NCI-H2107 (cell line): ENCODE data around the gene NUP210L.

Experiments used
- DNase-seq: peaks from one replicate; lab custom pipeline; 2025; lab: John Stamatoyannopoulos, UW

Gene NUP210L

DNA sequence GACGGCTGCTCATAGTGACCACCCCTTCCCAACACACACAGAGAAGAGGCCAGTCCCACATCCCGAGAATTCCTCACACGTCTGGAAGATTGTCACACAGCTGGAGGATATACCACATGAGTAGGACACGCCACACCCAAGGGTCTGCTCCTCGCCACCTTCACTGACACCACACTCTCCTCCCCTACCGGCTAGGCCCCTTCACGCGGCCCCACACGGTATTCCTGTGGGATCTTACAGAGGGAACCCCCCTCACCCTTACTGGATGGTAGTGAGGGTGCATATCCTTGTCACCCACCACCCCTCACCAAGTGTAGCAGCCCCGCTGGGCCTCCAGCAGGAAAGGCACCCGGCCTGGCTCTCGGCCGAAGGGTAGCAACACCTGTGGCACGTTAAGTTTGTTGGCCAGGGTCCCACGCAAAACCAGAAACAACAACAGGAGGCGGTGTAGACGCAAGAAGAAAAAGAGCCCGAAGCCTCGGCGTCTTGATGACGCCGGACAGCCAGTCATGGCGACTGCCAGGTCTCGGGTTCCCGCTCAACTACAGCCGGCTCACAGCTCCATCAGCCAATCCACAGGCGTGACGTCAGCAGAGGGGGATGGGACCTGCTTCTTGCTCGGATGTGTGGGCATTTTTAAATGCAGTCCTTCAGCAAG lies at the start of gene NUP210L:
TSS of gene NUP210L (minus strand) at position 540 of the 658 bp plus-strand sequence.
- DNase-seq = no peak

DNA sequence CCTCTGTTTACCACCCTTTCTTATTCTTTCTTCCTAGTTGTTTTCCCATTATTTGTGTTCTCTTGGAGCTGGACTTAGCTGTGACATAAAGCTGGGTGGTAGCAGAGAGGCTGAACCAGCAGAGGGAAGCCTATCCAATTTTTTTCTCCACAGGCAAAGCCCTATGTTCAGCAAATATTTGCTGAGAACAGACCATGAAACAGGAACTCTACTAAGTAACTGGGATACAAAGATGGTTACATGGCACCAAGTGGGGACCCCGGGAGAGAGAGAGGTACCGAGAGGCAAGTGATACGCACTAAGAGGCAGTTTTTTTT lies 44.6 kb upstream of the NUP210L start:
- no peak for DNase-seq

DNA sequence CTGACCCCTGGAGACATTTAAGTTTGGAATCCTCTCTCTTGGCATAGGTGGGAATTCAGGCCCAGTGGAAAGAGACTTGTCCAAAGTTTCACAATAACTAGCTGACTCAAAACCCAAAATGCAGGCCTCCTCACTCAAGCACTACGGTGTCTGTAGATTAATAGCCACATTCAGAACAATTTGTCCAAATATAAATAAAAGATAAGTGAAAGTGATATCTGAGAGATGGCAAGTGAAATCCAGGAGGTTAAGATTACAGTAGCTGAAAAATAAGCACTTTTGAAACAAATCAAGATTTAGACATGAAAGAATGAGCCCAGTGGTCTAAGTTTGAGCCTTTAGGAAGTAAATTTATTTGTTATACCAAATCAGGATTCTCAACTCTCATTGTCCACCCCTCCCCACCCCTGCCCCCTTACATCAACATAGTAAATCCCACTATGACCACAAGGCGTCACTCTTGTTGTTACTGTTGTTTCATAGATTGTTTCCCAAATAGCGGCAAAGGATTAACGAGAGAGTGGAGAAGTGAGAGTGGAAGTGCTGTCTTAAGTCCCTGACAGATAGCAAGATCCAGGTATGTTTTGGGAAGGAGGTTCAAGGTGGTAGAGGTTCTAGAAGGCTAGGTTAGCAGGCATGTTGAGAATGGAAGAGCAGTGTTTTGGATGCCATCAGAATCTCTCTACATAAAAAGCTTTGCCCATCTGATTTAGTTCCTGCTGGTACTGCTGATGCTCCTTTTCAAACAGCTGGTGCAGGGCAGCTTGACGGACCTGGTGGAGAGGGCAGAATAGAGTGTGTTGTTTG lies 44.1 kb upstream of the NUP210L start:
- peak; percentile 12 for DNase-seq

DNA sequence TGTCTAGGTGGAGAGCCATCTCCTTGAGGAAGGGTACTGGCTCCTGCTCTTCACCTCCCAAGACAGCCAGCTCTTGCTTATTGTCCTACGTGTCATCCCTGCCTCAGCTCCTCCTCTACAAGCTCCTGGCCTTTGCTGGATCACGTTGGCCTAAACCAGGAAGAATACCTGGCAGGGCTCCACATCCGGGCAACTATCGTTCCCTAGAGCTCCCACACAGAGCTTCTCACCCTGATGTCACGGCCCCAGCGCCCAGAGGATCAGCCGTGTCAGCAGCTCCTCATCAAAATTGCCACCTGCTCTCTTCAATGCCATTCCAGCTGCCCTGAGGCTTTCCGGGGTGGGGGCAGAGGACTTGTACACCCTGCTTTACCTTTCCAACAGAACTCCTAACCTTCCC lies 38.9 kb upstream of the NUP210L start:
- peak; percentile 50 for DNase-seq

DNA sequence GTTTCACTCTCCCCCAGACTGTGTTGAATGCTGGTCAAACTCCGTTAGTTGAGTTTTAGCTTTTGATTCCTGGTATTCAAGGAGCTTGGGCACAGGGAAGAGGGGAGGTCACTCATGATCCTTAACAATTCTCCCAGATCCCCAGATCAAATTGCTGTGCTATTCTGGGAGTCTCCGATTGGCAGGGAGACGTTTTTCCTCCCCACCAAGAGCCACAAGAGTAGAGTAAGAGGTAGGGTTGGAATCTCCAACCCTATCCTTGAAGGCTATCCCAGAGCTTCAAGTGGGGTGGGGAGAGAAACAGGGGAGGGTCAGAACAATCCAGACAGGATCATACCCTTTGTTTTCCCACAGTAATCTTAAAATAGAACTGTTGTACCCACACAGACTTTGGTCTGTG lies 37.6 kb upstream of the NUP210L start:
- DNase-seq = no peak

DNA sequence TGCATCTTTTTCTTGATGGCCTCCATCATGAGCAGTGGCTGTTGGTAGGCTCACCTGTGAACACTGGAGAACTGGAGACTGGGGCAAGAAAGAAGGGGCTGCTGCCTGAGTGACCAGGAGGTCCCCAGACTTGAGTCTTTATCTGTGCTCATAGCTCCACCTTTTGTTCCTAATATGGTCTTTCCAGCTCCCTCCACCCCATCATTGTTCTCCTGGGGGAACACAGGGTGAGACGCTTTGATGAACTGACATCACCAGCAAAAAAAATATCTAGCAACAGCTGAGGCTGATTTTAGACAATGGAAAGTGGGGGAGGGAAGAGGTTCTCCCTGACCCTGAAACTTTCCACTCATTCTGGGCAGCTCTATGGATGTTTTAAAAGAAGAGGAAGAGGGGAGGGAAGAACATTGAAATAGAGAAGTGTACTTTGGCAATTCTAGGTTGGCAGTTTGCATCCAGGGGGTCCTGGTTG lies 37.2 kb upstream of the NUP210L start, which contains the start of gene TPM3:
TSS of gene TPM3 (minus strand) at position 111 of the 472 bp plus-strand sequence. CDS start at position 29, 82 bp downstream.
- DNase-seq = no peak

DNA sequence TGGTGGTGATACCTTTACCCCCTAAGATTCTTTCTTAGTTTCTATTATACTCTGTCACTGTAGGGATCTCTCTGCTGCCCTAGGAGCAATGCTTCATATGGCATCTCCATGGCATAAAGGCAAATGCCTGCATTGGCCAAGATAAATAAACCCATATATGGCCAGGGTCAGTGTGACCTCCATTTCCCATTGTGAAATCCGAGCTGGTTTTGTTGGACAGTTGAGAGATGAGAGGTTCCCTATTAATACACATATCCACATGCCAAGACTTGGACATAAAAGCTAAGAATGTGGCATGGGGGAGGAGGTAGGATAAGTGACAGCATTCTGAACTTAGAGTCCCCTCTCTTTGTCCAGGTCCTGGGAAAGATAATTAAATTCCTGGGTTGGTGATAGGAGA lies 35.7 kb upstream of the NUP210L start:
- DNase-seq = no peak

DNA sequence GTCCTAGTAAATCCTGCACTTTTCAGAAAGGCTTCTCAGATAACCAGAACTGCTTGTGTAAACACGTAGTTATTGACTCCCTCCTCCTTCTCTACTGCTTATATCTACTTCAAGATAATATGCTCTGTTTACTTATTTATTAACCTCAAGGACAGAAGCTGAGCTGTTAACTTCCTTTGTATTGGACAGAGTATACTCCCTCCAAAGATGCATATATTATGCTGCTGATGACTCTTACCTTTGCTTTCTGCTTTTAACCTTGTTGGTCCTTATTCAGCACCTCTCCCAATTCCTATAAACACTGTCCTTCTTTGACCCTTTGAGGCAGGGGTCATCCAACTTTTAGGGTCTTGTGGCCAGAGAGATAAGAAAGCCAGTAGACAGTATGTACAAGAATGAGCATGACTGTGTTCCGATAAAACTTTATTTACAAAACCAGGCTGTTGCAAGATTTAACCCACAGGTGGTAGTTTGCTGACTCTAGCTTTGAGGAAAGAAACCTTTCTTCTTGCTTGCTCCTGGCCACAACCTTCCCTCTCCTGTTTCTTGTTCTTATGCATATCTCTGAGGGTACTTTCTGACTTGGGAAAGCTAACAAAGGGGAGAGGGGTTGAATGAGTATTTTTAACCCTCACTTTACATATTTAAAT lies 32.1 kb upstream of the NUP210L start:
- DNase-seq = no peak

DNA sequence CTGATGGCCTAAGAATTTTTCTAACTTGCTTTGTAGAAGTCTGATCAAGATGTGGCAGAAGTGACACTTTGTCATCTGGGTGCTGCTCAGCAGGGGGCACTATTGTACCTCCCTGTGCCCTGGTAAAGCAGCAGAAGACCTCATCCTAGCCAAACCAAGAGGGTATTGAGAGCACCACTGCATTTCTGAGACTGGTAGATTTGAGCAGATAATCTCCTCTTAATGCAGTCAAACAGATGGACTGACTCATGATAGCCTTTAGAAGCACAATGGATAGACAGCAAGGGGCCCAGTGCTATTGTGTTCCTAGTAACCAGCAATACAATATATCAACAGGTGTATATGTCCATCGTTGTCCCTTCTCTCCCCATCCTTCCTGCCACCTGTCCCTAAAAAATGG lies 31.3 kb upstream of the NUP210L start:
- DNase-seq = peak; percentile 57

DNA sequence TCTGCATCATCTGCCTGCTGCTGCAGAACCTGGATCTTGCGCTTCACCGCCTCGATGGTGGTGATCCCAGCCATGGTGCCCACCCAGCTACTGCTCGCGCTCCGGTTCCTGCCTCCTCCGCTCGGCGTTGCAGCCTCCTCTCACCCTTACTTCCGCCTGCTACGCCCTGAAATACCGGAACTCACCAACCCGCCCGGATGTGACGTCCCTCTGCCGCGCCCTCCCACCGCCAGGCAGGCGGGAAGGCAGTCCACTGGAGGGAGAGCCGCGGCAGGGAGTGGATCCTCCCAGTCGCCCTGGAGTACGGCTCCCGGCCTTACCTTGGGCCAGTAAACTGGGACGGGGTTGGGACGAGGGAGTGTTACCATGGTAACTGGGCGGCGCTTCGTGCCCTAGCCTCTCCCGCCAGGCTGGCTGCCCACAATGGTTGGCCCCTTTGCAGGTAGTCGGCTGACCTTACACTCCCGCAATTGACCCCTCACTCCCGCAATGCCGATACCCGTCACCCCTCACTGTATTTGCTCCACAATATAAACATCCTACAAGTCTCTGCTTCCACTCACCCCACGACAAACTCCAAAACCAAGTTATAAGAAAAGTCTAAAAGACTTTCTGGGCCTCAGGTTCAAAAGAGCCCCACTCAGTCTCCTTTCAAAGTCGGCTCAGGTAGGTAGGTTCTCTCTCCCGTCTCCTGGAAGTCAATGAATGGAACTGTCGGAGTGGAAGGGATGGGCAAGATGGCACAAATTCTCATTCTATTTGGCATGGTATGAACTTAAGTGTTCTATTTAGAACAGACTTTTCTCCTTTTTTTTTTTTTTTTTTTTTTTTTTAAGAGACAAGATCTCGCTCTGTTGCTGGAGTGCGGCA lies 28.4 kb upstream of the NUP210L start:
- peak; percentile 99 for DNase-seq

DNA sequence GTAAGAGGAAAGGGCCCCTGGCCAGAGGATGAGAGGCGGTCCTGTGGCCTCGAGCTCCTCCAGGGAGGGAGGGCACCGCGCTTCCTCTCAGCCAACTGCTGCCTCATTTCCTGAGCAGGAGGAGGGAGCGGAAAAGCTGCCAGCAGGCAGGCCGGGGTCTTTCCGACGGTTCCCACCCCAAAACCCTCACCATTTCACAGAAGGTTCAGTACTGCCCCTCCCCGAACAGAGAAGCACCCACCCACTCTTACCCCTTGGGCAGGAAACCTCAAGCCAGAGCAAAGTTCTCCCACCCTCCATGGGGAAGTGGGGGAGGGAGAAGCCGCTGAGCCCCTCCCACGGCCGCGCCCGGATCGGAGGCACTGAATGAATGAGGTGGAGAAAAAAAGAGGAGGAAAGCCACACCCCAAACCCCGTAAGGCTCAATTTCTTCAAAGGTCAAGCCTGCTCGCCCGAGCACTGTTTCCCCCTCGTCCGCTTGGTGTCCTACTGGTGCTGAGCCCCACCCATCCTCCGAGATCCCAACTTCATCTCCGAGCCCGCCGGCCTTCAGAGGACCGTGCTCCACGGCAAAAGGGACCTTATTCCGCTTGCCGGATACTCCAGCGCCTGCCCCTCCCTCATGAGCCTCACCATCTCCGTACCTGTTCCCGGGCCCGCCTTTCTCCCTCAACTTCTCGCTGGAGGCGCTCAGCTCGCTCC lies 27.6 kb upstream of the NUP210L start:
- no peak for DNase-seq

DNA sequence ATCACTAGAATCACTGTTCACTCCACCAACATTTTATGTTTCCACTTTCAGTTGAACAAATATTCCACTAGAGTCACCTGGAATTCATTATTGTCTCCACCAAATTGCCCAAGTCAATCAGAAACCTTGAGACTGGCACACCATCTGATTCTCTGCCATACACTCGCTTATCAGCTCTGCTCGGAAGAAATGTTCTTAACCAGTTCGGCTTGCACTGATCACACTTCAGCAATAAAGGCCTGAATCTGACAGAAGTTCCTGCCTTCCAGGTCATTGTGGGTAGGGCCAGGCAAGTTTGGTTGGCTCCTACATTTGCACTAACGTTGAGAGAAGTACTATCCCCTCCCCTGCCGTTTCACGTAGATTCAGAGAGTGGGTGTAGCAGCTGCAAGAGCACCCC lies 27.1 kb upstream of the NUP210L start:
- DNase-seq = no peak

DNA sequence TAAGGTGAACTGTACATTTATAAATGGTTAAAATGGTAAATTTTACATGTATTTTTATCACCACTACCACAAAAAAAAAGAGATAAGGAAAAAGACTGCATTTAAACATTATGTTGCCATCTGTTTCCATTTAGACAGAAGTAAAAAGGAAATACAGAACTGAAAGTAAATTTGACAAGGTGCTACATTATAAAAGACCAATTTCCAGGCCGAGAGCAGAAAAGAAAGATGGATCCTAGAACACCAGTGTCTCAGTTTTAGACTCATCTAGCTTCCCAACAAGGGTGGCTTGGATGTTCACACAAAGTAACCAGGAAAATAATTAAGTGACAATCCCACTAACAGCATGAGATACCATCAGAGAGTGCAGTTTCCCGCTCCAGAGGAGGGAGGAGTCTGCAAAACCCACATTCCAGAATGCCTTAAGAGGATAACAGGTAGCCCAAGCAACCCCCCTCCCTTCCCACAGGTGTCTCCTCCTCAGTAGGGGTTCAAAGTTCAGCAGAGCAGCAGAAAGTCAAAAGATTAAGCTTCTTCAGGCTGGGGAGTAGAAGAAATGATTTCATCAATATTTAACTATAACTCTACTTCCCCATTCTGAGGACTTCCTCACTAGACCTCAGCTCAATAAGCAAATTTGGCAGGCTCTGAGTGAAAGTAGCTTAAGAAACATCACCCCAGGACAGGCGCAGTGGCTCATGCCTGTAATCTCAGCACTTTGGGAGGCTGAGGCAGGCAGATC lies 25.2 kb upstream of the NUP210L start:
- DNase-seq = no peak

DNA sequence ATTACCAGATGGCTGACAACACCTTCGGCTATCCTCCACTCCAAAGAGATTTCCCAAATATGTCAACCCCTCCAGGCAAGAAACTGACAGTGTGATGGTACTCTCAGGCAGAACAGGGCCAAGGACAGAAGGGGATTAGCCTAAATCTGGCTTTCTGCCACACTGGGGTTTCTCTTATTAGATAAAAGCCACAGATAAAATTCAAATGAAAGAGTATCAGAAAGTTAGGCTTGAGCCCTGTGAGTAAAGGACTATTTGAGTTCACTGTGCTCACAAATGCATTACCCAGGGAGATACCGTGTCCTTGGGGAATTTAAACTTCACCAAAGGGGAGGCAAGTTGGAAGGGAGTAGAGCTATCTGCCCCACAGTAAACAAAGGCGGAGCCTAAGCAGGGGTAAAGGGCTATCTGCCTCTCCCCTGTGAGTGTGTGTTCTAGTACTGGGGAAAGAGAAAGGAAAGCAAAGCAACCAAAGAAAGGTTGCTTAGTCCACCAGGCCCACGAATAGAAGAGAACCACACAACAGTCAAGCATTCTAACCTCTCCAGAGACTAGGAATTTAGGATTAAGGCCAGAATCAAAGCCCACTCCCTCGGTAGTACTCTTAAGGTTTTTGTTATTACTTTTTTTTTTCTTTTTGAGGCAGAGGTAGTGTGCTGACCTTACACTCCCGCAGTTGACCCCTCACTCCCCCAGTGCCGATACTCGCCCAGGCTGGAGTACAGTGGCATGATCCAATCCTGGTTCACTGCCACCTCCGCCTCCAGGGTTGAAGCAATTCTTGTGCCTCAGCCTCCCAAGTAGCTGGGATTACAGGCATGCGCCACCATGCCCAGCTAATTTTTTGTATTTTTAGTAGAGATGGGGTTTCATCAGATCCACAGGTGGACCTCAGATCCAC lies 24.3 kb upstream of the NUP210L start:
- DNase-seq = no peak

DNA sequence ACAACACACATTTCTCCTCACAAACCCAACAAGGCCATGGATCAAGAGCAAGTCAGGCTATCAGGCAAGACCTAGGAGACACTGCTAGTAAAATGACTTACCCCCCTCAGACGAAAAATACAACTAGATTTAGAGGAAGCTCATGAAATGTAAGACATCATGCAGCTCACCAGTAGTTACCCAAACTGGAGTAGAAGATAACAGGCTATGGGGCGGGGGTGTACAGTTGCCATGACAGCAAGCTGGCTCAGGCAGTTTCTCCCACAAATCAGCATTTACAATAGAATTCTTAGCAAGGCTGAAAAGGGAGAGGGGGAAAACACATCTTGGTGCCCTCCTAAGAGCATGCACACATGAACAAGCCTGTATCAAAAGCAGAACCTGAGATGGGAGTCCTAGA lies 23.1 kb upstream of the NUP210L start:
- no peak for DNase-seq

DNA sequence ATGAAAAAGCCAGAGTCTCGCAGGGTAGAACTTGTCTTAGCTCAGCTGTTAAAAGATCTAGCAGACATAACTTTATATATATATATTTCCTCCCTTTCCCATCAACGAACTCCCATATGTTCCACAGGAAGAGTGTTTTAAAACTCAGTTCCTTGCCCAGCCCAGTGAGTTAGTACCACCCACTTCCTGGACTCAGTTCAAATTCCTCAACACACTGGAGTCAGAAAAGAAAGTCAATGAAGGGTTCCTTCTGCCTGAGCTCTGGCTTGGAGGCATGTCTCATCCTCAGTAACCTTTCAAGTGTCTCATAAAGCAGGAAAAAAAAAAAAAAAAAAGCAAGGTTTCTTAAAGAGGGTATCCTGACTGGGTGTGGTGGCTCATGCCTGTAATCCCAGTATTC lies 21.5 kb upstream of the NUP210L start:
- DNase-seq = no peak

DNA sequence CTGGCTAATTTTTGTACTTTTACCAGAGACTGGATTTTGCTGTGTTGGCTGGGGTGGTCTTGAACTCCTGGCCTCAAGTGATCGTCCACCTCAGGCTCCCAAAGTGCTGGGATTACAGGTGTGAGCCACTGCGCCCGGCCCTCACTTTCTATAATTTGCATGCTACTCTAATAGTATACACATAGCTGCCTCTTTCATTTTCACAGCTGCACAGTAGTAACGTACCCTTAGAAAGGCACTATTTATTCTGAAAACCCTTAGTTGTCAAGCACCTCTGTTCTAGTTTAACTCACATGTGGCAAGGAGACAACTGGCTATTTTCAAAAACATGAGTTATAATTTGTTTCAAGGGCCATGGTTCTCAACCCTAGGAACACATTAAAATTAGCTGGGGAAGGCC lies 19.8 kb upstream of the NUP210L start:
- DNase-seq = no peak

DNA sequence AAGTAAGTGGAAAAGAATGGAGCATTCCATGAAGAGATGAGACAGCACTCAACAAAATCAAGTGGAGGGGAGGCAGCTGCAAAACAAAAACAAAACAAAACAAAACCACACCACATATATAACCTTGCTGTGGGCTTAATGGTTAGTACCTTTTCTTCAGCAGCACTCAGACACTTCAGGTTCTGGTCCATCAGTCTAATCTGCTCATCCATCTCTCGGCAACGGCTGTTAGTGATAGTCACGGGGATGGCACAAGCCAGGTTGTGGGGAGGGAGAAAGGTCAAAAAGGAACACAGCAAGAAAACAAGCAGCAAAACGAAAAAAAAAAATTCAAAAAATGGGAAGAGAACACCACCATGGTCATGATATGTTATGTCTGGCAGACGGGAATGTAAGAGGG lies 17.0 kb upstream of the NUP210L start:
- DNase-seq = no peak

DNA sequence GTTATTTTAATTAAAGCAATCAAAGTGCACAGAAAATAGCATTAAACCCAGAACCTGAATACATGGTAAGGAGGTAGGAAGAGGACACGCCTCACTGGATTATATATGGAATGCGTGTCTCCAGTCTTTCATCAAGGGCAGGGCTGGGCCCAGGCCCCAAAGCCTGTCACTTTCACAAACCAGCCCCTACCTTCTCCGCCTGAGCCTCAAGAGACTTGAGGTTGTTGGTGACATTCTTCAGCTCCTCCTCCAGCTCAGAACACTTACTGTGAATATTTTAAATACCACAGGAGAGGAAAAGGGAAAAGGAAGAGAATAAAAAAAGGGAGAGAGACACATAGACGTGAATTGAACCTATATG lies 16.3 kb upstream of the NUP210L start:
- DNase-seq = no peak
